ENCODE measurements around the gene TUBB6.

TUBB6 gene

DNA sequence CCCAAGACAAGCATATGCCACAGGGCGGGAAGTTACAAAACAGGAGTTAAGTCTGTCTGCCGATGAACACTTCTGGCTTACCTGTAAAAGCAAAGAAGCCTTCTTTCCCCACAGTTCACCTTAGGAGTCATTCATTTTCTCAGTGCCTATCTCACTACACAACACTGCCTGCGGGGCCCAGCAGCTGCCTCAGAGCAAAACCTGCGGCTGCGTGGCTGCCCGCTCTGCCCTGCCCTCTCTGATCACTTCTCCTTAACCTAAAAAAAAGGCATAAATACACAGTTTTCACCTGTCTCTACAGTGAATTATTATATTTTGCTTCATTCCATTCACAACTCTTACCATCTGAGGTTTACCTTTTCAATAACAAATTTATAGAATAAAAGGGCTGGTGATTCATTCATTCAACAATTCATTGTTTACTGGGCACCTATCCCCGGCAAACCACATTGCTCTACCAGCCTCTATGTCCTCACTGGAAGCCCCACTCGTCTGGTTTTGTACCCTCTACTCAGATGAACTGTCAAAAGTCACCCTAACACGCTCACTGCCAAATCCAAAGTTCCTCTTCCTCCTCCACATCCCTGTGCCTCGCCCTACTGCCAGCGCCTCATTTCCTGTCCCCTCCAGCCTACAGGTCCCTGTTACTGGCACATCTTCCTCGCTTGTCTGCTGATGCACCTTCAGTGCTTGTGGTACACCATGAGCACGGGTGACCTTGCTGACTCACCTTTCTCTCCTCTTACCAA is 37.6 kb downstream of the TUBB6 start:
- no peak for DNase-seq

DNA sequence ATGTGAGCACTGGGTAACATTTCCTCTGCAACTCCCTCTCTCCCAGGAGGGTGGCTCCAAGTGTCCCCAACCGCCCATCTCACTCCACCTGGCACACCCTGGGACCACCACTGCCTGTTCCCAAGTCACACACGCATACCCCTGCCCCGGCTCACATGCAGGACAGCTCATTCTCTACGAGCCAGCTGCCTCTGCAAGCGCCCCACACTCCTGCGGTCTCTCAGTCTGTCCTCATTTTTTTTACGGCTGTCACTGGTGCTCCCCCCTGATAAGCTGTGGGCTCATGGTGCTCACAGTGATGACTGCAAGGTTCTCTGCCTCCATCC is 38.2 kb downstream of the TUBB6 start:
- DNase-seq = no peak

DNA sequence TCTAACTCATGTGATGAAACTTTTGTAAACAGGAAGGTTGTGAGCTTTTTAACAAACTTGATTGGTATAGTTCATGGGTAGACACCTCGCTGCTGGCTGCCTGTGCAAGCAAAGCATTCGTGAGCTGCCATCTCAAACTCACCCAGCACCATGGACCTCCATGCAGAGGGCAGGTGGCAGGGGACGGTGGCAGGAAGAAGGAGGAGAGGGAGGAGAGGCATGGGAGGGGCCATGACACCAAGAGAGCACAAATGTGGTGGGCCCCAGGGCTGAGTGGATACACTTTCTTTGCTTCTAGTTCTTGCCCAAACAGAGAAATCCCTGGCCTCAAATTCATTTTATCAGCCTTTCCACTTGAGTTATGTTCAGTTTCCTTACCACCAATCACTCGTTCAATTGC is 39.9 kb downstream of the TUBB6 start:
- DNase-seq = no peak

DNA sequence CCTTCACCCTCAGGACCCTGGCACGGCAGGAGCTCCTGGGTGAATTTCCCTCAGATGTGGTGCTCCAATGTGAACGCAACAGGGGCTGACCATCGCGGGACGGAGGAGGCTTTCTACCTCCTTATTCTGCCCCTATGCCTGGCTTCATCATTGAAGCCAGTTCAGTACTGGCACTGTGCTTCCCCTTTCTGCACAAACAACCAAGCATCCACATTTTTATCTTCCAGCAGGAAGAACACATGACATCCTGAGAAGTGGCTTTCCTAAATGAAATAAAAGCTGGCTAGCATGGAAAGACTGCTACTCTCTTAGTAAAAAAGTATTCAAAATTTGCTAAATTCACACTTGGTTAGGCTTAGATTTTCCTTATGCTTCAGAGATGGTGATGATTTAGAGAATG is 44.1 kb downstream of the TUBB6 start:
- DNase-seq = no peak

DNA sequence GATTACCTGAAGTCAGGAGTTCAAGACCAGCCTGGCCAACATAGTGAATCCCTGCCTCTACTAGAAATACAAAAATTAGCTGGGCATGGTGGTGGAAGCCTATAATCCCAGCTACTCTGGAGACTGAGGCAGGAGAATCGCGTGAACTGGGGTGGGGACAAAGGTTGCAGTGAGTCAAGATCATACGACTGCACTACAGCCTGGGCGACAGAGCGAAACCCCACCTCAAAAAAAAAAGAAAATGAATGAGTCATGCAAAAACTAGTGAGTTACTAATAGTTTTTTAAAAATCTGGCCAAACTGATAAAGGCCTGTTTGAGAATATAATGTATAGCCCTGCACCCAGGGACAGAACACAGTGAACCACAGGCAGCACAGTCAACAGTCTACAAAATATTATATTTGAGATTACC is 51.5 kb downstream of the TUBB6 start:
- DNase-seq = no peak

DNA sequence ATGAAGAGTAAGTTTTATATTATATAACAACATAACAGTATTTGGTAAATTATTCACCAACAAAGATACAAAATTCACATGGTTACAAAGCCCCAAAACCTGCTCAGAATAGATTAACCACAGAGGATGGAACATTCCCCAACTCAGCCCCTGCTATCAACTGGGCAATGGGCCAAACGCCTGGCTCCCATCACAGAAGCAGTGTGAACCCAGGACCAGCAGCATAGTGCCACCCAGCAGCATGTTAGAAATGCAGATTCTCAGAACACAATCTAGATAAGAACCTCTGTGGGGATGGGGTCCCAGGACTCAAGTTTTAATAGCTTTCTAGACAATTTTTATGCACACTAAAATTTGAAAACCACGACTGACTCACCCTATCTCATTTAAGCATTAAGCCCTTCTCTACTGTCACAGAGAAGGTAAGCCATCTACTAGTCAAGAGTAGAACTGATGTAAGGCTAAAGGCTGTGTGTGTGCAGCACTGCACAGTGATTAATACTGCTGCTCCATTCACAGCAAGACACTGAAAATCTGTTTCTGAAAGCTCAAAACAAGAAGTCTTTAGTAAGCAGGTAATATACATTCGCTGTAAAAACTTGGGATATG is 53.8 kb downstream of the TUBB6 start:
- no peak for DNase-seq

DNA sequence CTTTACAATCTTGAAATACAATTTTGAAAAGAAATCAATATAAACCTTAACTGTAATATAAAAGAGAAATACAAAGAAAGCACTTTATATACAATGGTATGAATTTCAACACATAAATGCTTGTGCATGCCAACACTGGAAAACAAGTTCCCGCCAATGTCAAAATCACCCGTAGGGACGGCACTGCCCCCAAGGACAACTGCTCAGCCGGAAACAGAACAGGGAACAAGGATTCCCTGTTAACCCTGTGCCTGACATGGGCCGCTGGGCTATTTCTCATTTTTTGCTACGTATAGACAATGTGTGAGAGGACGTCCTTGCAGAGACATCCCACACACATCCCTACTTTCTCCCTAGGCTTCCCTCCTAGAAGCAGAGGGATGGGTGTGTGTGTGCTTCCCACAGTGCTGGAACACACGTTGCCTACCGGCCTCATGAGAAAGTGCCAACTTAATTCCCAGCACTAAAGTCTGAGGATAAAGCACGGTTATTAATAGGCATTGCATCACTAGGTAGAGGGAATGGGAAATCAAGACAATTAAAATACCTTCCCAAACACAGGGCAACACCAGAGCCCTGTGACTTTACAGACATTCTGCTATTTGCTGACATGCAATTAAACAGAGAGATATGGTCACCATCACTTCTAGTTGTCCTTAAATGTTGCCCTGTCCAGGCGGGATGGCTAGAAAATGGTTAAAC is 54.6 kb downstream of the TUBB6 start:
- DNase-seq = no peak

DNA sequence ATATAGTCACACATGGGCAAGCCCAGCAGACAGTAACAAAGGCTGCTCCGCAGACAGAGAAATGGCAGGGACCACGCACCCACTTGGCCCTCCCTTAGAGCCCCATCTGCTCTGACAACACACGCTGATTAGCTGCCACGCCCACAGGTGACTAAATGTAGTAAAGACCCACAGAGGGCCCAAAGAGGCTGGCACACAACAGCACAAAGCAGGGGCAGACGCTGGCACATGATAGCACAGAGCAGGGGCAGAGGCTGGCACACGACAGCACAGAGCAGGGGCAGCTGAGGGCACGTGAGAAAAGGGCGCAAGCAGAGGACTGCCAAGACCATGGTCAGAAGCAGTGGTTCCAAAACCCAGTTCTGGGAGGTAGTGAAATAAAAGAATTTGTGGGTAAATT is 58.3 kb downstream of the TUBB6 start:
- DNase-seq = no peak

DNA sequence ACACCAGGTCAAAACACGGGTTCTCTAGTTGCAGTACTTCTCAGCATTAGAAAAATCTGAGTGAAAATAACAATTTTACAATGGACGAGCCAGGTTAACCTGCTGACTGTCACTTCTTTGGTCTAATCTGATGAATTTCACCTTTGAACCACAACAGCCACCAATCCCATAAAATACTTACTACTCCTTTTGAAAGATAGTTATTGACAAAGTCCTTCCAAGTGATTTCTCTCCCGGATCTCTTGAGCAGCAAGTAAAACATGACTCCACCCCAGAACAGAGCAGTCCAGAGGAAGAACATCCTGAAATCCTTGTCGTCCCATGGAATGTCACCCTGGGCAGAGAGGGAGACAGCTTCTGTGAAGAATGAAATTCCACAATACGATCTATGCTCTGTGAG is 58.7 kb downstream of the TUBB6 start:
- DNase-seq = no peak

DNA sequence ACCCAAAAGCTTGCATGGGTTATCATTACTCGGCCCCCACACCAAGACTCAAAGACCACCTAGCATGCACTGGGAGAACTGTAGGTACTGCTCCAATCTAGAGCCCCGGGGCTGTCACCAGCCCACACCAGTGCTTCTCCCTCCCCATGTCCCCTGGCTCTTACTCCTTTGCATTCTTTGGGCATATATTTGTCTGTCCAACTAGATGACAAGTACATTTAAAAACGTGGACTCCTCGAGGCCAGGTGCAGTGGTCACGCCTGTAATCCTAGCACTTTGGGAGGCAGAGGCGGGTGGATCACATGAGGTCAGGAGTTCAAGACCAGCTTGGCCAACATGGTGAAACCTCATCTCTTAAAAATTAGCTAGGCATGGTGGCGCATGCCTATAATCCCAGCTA is 61.2 kb downstream of the TUBB6 start:
- DNase-seq = no peak

DNA sequence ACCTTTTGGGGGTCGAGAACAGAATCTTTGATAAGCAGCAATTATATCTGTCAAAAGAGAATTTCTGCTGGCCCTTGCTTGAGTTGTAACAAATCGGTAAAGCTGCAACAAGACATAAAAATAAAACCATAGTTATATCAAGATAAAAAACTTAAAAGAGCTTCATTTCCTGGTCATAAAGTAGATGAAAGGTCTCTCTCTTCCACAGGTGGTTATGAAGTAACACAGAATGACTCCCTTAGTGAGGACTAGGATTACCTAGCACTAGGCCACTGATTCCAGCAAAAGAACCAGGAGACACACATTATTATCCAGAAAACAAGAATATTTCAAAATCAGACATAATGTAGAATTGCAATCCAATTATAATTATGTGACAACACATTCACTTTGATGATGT is 63.5 kb downstream of the TUBB6 start:
- DNase-seq = no peak

DNA sequence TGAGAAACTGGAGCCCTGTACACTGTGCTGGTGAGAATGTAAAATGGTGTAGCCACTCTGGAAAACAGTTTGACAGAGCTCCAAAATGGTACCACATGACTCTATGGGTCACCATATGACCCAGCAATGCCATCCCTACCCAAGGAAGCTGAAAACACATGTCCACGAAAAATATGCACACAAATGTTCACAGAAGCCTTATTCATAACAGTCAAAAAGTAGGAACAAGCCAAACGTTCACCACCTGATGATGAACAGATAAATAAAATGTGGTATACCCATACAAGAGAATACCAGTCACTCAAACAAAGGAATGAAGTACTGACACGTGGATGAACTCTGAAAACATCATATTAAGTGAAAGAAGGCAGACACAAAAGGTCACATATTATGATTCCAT is 64.4 kb downstream of the TUBB6 start:
- DNase-seq = no peak

DNA sequence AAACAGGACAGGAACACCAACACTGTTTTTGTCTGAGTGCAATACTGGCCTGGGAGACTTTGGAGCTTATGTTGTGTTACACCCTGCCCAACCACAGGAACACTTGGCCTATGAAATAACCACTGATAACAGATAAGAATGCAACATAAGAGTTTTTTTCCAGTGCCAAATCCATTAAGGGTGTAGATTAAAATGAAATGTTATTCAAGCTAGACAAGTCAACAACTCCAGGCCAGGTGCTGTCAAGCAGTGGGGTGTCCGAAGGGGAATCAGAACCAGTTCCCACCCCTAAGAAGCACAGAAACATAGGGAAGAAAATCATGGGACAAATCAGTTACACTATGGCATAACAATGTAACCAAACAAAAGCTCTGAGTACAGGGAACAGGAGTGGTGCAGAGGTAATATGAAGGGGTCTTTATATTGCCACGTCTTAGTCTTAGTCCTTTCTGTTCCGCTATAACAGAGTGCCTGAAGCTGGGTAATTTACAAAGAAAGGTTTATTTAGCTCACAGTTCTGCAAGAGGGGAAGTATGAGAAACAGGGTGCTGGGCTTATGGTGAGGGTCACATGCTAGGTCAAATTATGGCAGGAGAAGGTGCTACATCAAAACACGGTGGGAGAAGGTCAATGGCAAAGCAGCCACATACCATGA is 65.2 kb downstream of the TUBB6 start:
- no peak for DNase-seq

DNA sequence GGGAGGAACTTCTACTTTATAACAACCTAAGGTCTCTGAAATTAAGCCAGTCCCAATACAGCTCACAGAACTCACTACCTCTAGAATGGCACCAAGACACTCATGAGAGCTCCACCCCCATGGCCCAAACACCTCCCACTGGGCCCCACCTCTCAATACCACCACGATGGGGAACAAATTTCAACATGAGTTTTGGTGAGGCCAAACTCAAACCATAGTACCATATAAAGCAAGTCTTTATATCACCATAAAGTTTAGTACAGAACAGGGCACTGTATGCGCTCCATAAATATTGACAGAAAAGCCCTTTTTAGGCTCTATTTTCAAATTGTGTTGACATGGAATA is 65.7 kb downstream of the TUBB6 start:
- no peak for DNase-seq

DNA sequence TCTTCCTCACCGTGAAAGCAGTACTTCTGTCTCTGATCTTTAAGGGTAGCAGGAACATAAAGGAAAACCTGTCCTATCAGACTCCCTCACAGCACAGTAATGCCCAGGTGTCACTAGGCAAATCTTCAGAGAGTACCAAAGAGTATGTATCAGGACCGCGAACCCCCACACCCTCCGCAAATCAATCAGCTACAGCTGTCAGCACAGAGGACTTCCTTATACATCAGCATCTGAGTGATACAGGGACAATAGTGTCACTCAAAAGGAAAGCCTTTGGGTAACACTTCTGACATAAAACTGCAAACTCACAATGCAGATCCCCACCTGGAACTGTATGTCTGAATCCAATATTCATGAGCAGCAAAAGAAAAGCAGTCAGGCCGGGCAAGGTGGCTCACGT is 66.4 kb downstream of the TUBB6 start:
- no peak for DNase-seq

Data from NK-92 treated with Interleukin-12 subunit alpha and Interleukin-12 subunit beta, amount 100 ng/mL, for 24 hours (cell line).